Activated CD8-positive, alpha-beta T cell treated with anti-CD3 and anti-CD28 coated beads for 36 hours (primary cell): ENCODE measurements around the gene COL8A2. TPM values are rescaled to one million over a fixed set of nuclear protein-coding genes. Genes with fewer than 3 reads are reported as not detected.

ENCODE experiments used
- ATAC-seq: fragments of 200-7000 bp; cut with Tn5 transposase; one replicate; pipeline ENCODE4 v1.10.0; 2021; ENCODE audit warnings: mild to moderate bottlenecking, moderate library complexity
- CTCF ChIA-PET: fragments of 350-600 bp; sonication (Branson Sonifier 250); formaldehyde crosslinking; loops from one replicate; lab custom pipeline; 2021; ENCODE audit warnings: antibody characterized with exemption; lab: Charles Lee
- POLR2A ChIA-PET: fragments of 350-600 bp; sonication (Branson Sonifier 250); formaldehyde crosslinking; loops from one replicate; lab custom pipeline; 2021; ENCODE audit warnings: antibody characterized with exemption; lab: Charles Lee
- DNase-seq: peaks from one replicate; pipeline ENCODE4 v3.0.0-alpha.2; 2020
- H3K27ac Mint-ChIP-seq: one replicate; pipeline ENCODE4 v1.8.0; 2021; ENCODE audit warnings: mild to moderate bottlenecking, mixed read lengths
- H3K27me3 Mint-ChIP-seq: one replicate; pipeline ENCODE4 v1.8.0; 2021; ENCODE audit warnings: mixed read lengths
- H3K36me3 Mint-ChIP-seq: one replicate; pipeline ENCODE4 v1.8.0; 2021; ENCODE audit warnings: low read depth, mixed read lengths
- H3K4me1 Mint-ChIP-seq: one replicate; pipeline ENCODE4 v1.8.0; 2021; ENCODE audit warnings: low read depth, mixed read lengths
- H3K4me3 Mint-ChIP-seq: one replicate; pipeline ENCODE4 v1.8.0; 2021; ENCODE audit warnings: mild to moderate bottlenecking, moderate library complexity, mixed read lengths
- H3K9me3 Mint-ChIP-seq: one replicate; pipeline ENCODE4 v1.8.0; 2021; ENCODE audit warnings: mixed read lengths
- CTCF ChIP-seq: fragments of 200-600 bp; IDR thresholded peaks from one replicate; pipeline ENCODE4 v1.8.0; 2022; ENCODE audit warnings: antibody characterized with exemption, mild to moderate bottlenecking
- intact Hi-C: fragments of 100-400 bp; cut with micrococcal nuclease; formaldehyde crosslinking; loops from one replicate; pipeline ENCODE4 v1.10.0; 2022
- total RNA-seq, 2 experiments: library from RNA; stranded (reverse); gene quantifications; one replicate each; pipeline ENCODE4 v1.2.3, GENCODE V29; 2021

The COL8A2 gene
- total RNA-seq, 2 experiments from 2014 or later, result 0.83 to 0.85 TPM

GRCh38 chr1:36109041-36109679 is 15.9 kb downstream of the COL8A2 start:
- intact Hi-C loops, result no loop called here
- no peaks in the 10 kb centered on the region for H3K9me3 Mint-ChIP-seq
- CTCF ChIA-PET, result interaction anchor here (2.3 to 6.0 kb wide), 2 partner anchors 9 to 26 kb away, joined by 11 to 37 read pairs; no protein-coding TSS in a partner anchor
- no peak overlapping the region for H3K4me3 Mint-ChIP-seq
- peaks cover 34% of the 10 kb centered on the region for H3K4me1 Mint-ChIP-seq
- no peaks in the 10 kb centered on the region for H3K36me3 Mint-ChIP-seq
- H3K27me3 Mint-ChIP-seq, result no peaks in the 10 kb centered on the region
- peak overlapping the region; percentile 82 for H3K27ac Mint-ChIP-seq
- POLR2A ChIA-PET, result interaction anchor here (0.6 to 1.2 kb wide), 3 partner anchors 10 to 340 kb away, joined by 3 read pairs; partner anchors contain the start of gene CLSPN
- DNase-seq (peak; percentile 78), ATAC-seq (peak; percentile 96)
- TF ChIP-seq CTCF, result no peak

GRCh38 chr1:36108314-36108713 is 16.7 kb downstream of the COL8A2 start:
- no peak for ATAC-seq
- Mint-ChIP-seq H3K27ac (no peak overlapping the region), H3K36me3 (no peaks in the 10 kb centered on the region), H3K4me3 (no peak overlapping the region), H3K4me1 (peaks cover 34% of the 10 kb centered on the region), H3K27me3 (no peaks in the 10 kb centered on the region), H3K9me3 (no peaks in the 10 kb centered on the region)
- DNase-seq, result no peak
- no peak for TF ChIP-seq CTCF
- CTCF ChIA-PET, result interaction anchor here (2.3 to 6.0 kb wide), 2 partner anchors 8 to 27 kb away, joined by 11 to 37 read pairs; no protein-coding TSS in a partner anchor
- intact Hi-C loops, result no loop called here
- POLR2A ChIA-PET, result interaction anchor here (1.1 to 1.5 kb wide), 3 partner anchors 11 to 54 kb away, joined by 3 read pairs; no protein-coding TSS in a partner anchor

- no peaks in the 10 kb centered on the region for H3K36me3 Mint-ChIP-seq
- no peak overlapping the region for H3K4me3 Mint-ChIP-seq
- POLR2A ChIA-PET, result interaction anchor here (1.5 kb wide), 1 partner anchor 13 kb away, joined by 3 read pairs; no protein-coding TSS in a partner anchor
- intact Hi-C loops, result no loop called here
- H3K9me3 Mint-ChIP-seq, result no peaks in the 10 kb centered on the region
- no peak for TF ChIP-seq CTCF
- H3K27me3 Mint-ChIP-seq, result no peaks in the 10 kb centered on the region
- H3K4me1 Mint-ChIP-seq, result peaks cover 34% of the 10 kb centered on the region
- no peak for DNase-seq
- no peak overlapping the region for H3K27ac Mint-ChIP-seq
- ATAC-seq, result no peak
- CTCF ChIA-PET, result interaction anchor here (1.3 to 6.0 kb wide), 3 partner anchors 12 to 178 kb away, joined by 3 to 37 read pairs (median 5); no protein-coding TSS in a partner anchor
Measured at GRCh38 chr1:36107394-36107793, 17.6 kb downstream of the COL8A2 start.

GRCh38 chr1:36106269-36106668 is 18.8 kb downstream of the COL8A2 start:
- no peak for TF ChIP-seq CTCF
- ChIA-PET CTCF (interaction anchor here (1.1 to 6.0 kb wide), 4 partner anchors 10 to 179 kb away, joined by 3 to 37 read pairs (median 4); no protein-coding TSS in a partner anchor), POLR2A (no interaction called here)
- Mint-ChIP-seq H3K9me3 (no peaks in the 10 kb centered on the region), H3K36me3 (no peaks in the 10 kb centered on the region), H3K27me3 (no peaks in the 10 kb centered on the region), H3K4me1 (peaks cover 27% of the 10 kb centered on the region), H3K27ac (no peak overlapping the region), H3K4me3 (no peak overlapping the region)
- no peak for ATAC-seq
- no peak for DNase-seq
- intact Hi-C loops, result no loop called here

- Mint-ChIP-seq H3K9me3 (no peaks in the 10 kb centered on the region), H3K27ac (no peak overlapping the region), H3K36me3 (no peaks in the 10 kb centered on the region), H3K4me3 (no peak overlapping the region), H3K27me3 (no peaks in the 10 kb centered on the region), H3K4me1 (peaks cover 6% of the 10 kb centered on the region)
- intact Hi-C loops, result loop anchor here (2.0 kb wide), 1 partner anchor 33 kb away; no protein-coding TSS in a partner anchor
- no peak for DNase-seq
- TF ChIP-seq CTCF, result no peak
- no peak for ATAC-seq
- ChIA-PET CTCF (interaction anchor here (1.2 to 4.8 kb wide), 4 partner anchors 15 to 86 kb away, joined by 3 to 86 read pairs (median 14); no protein-coding TSS in a partner anchor), POLR2A (interaction anchor here (0.6 to 1.1 kb wide), 2 partner anchors 31 to 156 kb away, joined by 3 to 4 read pairs; no protein-coding TSS in a partner anchor)
Measured at GRCh38 chr1:36101546-36101945, 23.5 kb downstream of the COL8A2 start.
